SU-DHL-6 (cell line): ENCODE data around the gene GPRC5A.

Experiments
- CTCF ChIP-seq: fragments of 200-600 bp; sonication (generic); IDR thresholded peaks from one replicate; pipeline ENCODE4 v1.5.1; 2017; ENCODE audit warnings: antibody characterized with exemption, mild to moderate bottlenecking, low read length, moderate library complexity; ENCODE audit not compliant: insufficient read depth, poor library complexity, severe bottlenecking
- EZH2phosphoT487 ChIP-seq: fragments of 200-600 bp; sonication (generic), shearing (Covaris generic); conservative IDR thresholded peaks from 2 replicates; pipeline ENCODE4 v1.6.1; 2018; ENCODE audit warnings: mild to moderate bottlenecking, antibody characterized with exemption, low read length, moderate library complexity, mixed read lengths

- TF ChIP-seq CTCF (no peak), EZH2phosphoT487 (no peak)
Measured at GRCh38 chr12:12958886-12959285, 67.5 kb downstream of the GPRC5A start.
